Activated naive CD4-positive, alpha-beta T cell treated with anti-CD3 and anti-CD28 coated beads for 36 hours (primary cell): ENCODE measurements around the gene MAGI3. TPM values are rescaled to one million over a fixed set of nuclear protein-coding genes. Genes with fewer than 3 reads are reported as not detected.

Source experiments
- CTCF ChIA-PET: fragments of 350-600 bp; sonication (Branson Sonifier 250); formaldehyde crosslinking; loops from one replicate; lab custom pipeline; 2021; ENCODE audit warnings: antibody characterized with exemption; lab: Charles Lee
- DNase-seq: peaks from one replicate; pipeline ENCODE4 v3.0.0-alpha.2; 2020
- H3K27ac Mint-ChIP-seq: one replicate; pipeline ENCODE4 v1.8.0; 2021; ENCODE audit warnings: mild to moderate bottlenecking, mixed read lengths
- H3K27me3 Mint-ChIP-seq: one replicate; pipeline ENCODE4 v1.8.0; 2021; ENCODE audit warnings: low read depth, mixed read lengths
- H3K36me3 Mint-ChIP-seq: one replicate; pipeline ENCODE4 v1.8.0; 2021; ENCODE audit warnings: low read depth, mixed read lengths
- H3K4me1 Mint-ChIP-seq: one replicate; pipeline ENCODE4 v1.8.0; 2021; ENCODE audit warnings: low read depth, mixed read lengths
- H3K4me3 Mint-ChIP-seq: one replicate; pipeline ENCODE4 v1.8.0; 2021; ENCODE audit warnings: mild to moderate bottlenecking, moderate library complexity, mixed read lengths
- H3K9me3 Mint-ChIP-seq: one replicate; pipeline ENCODE4 v1.8.0; 2021; ENCODE audit warnings: mixed read lengths
- intact Hi-C: fragments of 100-400 bp; cut with micrococcal nuclease; formaldehyde crosslinking; loops from one replicate; pipeline ENCODE4 v1.15.1; 2023
- total RNA-seq, 2 experiments: library from RNA; stranded (reverse); gene quantifications; one replicate each; pipeline ENCODE4 v1.2.3, GENCODE V29; 2021

MAGI3 gene
- total RNA-seq, 2 experiments from 2014 or later, result 5.9 to 6.4 TPM

DNA sequence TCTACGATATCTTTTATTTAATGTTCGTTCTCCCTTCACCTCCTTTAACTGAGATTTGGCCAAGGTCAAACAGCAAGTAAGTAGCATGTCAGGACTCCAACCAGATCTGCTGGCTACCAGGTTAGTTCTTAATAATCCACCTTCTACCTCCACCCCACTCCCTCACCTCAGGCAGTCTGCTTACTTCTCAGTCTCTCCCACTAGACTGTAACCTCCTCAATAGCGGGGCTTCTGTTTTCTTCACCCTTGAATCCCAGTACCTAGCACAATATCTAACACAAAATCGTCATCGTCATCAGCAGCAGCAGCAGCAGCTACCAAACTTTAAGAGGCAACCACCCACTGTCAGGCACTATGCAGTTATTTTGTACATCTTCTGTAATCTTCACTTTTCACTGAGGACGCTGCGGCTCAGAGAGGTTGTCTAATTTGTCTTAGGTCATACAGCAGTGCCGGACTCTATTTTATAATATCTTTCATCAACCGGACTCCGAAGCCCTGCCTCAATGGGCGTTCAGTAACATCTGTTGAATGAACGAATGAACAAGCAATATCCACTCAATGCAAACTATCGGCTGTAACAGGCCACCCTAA lies 859 bp upstream of the MAGI3 start:
- Mint-ChIP-seq H3K27ac (no peak overlapping the region), H3K36me3 (no peaks in the 10 kb centered on the region), H3K4me1 (peaks cover 20% of the 10 kb centered on the region), H3K9me3 (peaks cover 4% of the 10 kb centered on the region), H3K4me3 (peak overlapping the region; percentile 82), H3K27me3 (no peaks in the 10 kb centered on the region)
- CTCF ChIA-PET, result interaction anchor here (1.3 to 1.4 kb wide), 2 partner anchors 250 to 317 kb away, joined by 4 to 5 read pairs; partner anchors contain the start of gene LRIG2
- no peak for DNase-seq
- intact Hi-C loops, result no loop called here

DNA sequence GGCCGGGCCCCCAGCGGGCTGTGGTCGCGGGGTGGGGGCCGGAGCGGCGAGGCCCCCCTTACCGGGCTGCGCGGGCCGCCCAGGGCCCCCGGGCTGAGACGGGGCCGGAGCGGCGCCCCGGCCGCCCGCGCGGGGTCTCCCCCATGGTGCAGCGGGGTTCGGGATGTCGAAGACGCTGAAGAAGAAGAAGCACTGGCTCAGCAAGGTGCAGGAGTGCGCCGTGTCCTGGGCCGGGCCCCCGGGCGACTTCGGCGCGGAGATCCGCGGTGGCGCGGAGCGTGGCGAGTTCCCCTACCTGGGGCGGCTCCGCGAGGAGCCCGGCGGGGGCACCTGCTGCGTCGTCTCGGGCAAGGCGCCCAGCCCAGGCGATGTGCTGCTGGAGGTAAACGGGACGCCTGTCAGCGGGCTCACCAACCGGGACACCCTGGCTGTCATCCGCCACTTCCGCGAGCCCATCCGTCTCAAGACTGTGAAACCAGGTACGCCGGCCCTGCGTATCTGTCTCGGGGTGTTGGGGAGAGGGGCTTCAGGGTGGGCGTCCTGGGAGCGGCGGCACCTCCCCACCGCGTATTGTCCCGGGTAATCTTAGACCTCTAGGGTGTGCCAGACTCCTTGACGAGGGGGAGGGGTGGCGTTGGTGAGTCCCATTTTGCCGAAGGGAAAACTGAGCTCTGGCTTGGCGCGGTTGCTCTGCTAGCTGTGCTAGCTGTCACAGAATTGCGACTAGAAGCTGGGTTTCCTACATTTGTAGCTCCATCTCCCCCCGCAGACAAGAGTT lies 745 bp downstream of the MAGI3 start:
- Mint-ChIP-seq H3K4me3 (peak overlapping the region; percentile 83), H3K4me1 (peaks cover 20% of the 10 kb centered on the region), H3K27me3 (peaks cover 4% of the 10 kb centered on the region), H3K27ac (peak overlapping the region; percentile 4), H3K36me3 (no peaks in the 10 kb centered on the region), H3K9me3 (peaks cover 4% of the 10 kb centered on the region)
- DNase-seq, result peak; percentile 64
- CTCF ChIA-PET, result interaction anchor here (0.6 to 1.6 kb wide), 4 partner anchors 8 to 318 kb away, joined by 3 to 6 read pairs (median 4); partner anchors contain the start of gene LRIG2
- intact Hi-C loops, result loop anchor here (1.0 to 10.0 kb wide), 14 partner anchors 62 to 1366 kb away; partner anchors contain the start of genes BCAS2, CSDE1, CTTNBP2NL and DCLRE1B

DNA sequence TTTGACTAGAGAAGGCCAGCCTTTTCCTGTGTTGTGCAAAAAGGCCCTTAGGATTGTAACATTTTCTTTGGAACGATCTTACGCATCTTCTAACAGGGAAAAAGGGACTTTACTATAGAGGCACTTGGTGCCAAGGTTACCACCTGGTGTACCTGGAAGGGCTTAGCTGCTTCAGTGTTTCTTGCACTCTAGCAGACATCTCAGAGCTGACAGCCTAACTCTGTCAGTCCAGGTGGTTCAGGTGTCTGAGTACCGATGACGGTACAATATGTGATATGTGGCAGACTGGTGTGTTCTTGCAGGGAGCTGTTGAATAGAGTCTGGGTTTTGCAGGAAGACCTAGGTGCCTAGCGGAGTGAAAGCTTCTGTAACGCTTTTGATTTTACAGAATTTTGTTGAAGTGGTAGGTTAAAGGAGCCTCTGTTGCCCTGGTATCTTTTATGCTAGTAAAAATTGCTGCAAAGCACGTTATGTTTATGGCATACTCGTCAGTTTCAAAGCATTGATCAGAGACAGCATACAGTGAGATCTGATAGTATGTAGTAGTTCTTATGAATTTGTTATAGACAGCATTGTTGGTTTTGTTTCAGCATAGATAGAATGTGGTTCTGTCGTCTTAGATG lies 1.4 kb downstream of the MAGI3 start:
- H3K9me3 Mint-ChIP-seq, result peaks cover 4% of the 10 kb centered on the region
- no peaks in the 10 kb centered on the region for H3K36me3 Mint-ChIP-seq
- peak overlapping the region; percentile 83 for H3K4me3 Mint-ChIP-seq
- intact Hi-C loops, result loop anchor here (2.0 to 10.0 kb wide), 9 partner anchors 61 to 1366 kb away; partner anchors contain the start of genes BCAS2, CSDE1, CTTNBP2NL and LRIG2
- CTCF ChIA-PET, result interaction anchor here (0.6 to 1.6 kb wide), 4 partner anchors 9 to 319 kb away, joined by 3 to 6 read pairs (median 4); partner anchors contain the start of gene LRIG2
- H3K27me3 Mint-ChIP-seq, result peaks cover 4% of the 10 kb centered on the region
- H3K27ac Mint-ChIP-seq, result no peak overlapping the region
- peaks cover 22% of the 10 kb centered on the region for H3K4me1 Mint-ChIP-seq
- peak; percentile 12 for DNase-seq

DNA sequence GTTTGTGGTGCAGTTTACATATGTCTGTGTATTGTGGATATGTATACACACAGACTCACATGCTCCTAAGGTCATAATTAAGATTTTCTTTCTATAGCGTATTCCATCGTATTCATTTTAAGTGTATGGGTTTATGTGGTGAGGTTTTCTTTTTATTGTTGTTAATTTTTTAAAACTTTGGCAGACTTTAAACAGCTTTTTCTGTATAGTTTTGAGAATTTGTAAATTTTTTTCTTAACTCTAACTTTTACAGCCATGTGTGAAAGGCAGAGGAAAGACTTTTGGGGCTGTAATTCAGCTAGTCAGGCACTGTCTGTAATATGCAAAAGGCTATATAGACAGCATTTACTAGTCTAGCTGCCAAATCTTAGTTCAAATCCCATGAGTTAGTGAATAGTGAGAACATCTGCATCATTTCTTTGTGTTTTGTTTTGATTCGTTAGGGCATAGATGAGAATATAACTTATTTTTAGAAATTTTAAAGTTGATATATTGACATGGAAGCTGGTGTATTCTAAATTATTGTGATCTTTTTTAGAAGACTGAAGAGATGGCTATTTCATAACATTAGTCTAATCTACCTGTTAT lies 2.3 kb downstream of the MAGI3 start:
- peaks cover 24% of the 10 kb centered on the region for H3K4me1 Mint-ChIP-seq
- CTCF ChIA-PET, result interaction anchor here (1.5 to 1.6 kb wide), 2 partner anchors 10 to 16 kb away, joined by 3 to 6 read pairs; no protein-coding TSS in a partner anchor
- H3K27ac Mint-ChIP-seq, result no peak overlapping the region
- H3K4me3 Mint-ChIP-seq, result no peak overlapping the region
- intact Hi-C loops, result loop anchor here (5.0 to 10.0 kb wide), 5 partner anchors 392 to 1365 kb away; partner anchors contain the start of genes BCAS2, CSDE1, CTTNBP2NL and PPM1J
- H3K36me3 Mint-ChIP-seq, result no peaks in the 10 kb centered on the region
- peaks cover 4% of the 10 kb centered on the region for H3K27me3 Mint-ChIP-seq
- DNase-seq, result no peak
- peaks cover 4% of the 10 kb centered on the region for H3K9me3 Mint-ChIP-seq

DNA sequence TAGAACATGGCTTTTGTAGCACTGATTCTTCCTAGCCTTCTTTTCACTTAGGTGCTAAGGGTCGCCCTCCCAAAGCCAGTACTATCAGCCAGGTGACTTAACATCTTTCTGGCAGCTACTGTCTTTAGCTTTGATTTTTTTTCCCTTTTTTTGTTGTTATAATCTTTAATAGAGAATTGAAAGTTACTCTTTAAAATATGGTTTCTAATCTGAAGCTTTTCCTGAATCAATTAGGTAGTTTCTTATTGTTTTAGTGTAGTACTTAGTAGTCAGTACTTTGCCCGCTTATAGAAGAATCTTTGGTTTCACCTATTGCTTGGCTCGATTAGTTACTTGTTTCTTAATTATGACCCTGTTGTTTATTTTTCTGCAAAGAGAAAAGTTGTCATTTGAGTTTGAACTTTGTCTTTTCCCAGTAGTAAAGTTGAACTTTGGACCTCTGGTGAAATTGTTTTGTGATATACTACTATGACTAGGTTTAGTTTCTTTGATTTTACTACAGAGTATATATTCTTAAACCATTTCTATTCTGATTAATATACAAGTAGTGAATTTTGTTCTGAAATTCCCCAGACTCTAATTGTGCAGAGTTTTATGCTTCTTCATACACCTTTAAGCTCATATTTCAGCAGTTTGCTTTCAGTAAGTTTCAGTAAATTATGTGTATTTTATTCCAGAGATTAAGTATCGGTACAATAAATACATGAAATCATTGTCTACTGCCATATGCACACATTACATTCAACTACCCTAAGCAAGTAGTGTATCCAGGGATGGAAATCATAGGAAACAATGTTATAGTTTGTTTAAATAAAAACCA lies 3.9 kb downstream of the MAGI3 start:
- H3K9me3 Mint-ChIP-seq, result no peaks in the 10 kb centered on the region
- H3K27me3 Mint-ChIP-seq, result peaks cover 4% of the 10 kb centered on the region
- H3K36me3 Mint-ChIP-seq, result no peaks in the 10 kb centered on the region
- no peak overlapping the region for H3K27ac Mint-ChIP-seq
- H3K4me1 Mint-ChIP-seq, result peaks cover 16% of the 10 kb centered on the region
- intact Hi-C loops, result loop anchor here (5.0 to 10.0 kb wide), 5 partner anchors 391 to 1363 kb away; partner anchors contain the start of genes BCAS2, CSDE1, CTTNBP2NL and PPM1J
- CTCF ChIA-PET, result no interaction called here
- DNase-seq, result no peak
- no peak overlapping the region for H3K4me3 Mint-ChIP-seq

DNA sequence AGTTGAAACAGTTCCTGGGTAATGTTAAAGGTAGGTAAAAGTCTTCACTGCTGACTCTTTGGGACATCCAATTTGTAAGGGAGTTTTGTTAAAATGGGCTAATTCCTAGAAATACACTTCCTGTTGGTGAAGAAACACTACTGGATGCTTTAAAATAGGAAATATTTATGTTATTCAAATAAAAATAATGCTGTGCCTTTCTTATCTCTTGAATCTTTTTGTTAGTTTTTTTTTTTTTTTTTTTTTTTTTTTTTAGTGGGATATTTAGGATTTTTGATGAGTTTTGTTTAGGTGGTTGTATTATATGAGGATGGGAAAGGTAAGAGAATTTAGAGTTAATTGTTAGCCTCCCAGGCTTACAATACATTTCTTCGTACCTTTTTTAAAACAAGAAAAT lies 4.5 kb downstream of the MAGI3 start:
- DNase-seq, result no peak
- Mint-ChIP-seq H3K4me1 (peaks cover 13% of the 10 kb centered on the region), H3K36me3 (no peaks in the 10 kb centered on the region), H3K27me3 (peaks cover 4% of the 10 kb centered on the region), H3K9me3 (no peaks in the 10 kb centered on the region), H3K4me3 (no peak overlapping the region), H3K27ac (no peak overlapping the region)
- intact Hi-C loops, result loop anchor here (5.0 to 10.0 kb wide), 5 partner anchors 390 to 1362 kb away; partner anchors contain the start of genes BCAS2, CSDE1, CTTNBP2NL and PPM1J
- CTCF ChIA-PET, result no interaction called here

DNA sequence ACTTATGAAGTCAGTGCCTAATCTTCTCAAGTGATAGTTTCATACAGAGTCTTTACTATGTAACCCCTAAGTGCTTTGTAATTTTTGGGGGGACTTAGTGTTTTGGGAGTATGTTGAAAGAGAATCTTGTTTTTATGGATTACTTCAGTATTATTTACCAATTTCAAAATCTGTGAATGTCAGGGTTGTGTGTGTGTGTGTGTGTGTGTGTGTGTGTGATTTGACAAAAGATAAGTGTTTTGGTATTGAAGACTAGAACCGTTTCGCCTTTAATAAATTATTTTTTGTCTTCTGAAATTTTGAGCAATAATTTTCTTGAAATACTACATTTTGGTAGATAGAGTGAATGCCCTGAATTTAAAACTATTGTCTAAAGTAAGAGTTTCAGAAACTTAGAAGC lies 5.8 kb downstream of the MAGI3 start:
- Mint-ChIP-seq H3K27ac (no peak overlapping the region), H3K36me3 (no peaks in the 10 kb centered on the region), H3K4me3 (no peak overlapping the region), H3K27me3 (peaks cover 4% of the 10 kb centered on the region), H3K9me3 (no peaks in the 10 kb centered on the region), H3K4me1 (peaks cover 13% of the 10 kb centered on the region)
- intact Hi-C loops, result loop anchor here (10.0 kb wide), 3 partner anchors 389 to 1001 kb away; partner anchors contain the start of genes CTTNBP2NL and PPM1J
- no peak for DNase-seq
- CTCF ChIA-PET, result no interaction called here

DNA sequence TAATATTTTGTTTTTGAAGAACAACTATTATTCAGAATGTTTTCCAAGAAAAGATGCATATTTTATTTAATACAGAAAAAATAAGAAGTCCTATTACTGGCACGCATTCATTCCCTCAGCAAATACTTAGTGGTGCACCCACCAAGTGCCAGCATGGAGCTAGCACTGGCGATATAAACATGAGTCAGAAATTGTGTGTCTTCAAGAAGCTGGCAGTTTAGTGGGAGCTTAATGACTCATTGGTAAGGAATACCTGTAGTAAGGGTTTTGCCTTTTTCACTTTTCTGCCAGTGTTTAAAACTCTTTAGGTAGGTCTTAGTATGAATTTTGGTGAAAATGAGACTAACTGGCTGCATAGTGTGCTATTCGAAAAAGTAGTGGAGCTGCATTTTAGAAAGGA lies 6.3 kb downstream of the MAGI3 start:
- DNase-seq, result no peak
- Mint-ChIP-seq H3K9me3 (no peaks in the 10 kb centered on the region), H3K36me3 (no peaks in the 10 kb centered on the region), H3K4me3 (no peak overlapping the region), H3K27ac (no peak overlapping the region), H3K27me3 (peaks cover 4% of the 10 kb centered on the region), H3K4me1 (peaks cover 13% of the 10 kb centered on the region)
- CTCF ChIA-PET, result no interaction called here
- intact Hi-C loops, result loop anchor here (10.0 kb wide), 3 partner anchors 388 to 1002 kb away; partner anchors contain the start of genes CTTNBP2NL and PPM1J

DNA sequence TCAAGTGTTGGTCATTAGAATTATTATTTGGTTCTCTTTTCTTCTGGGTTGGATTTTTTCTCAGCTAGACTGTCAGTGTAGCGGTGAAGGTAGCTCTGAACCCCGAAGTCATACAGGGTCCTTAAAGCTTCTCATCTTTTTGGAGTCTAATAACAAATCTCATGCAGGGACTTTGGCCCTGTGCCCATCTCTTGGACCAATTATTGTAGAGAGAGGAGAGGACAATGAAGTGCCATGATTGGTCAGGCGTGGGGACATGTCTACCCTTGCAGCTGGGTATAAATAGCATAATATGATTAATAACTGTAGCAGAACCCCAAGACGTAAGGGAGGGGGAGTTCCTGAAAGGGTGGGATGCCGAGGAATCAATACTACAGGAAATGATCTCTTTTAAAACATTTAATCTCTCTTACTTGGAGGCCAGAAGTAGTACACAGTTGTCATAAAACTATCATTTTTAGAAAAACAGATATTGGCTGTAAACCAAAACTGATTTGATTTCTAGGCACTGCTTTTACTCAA lies 8.8 kb downstream of the MAGI3 start:
- no peak for DNase-seq
- Mint-ChIP-seq H3K4me3 (no peak overlapping the region), H3K9me3 (no peaks in the 10 kb centered on the region), H3K27me3 (peaks cover 4% of the 10 kb centered on the region), H3K4me1 (peaks cover 7% of the 10 kb centered on the region), H3K27ac (no peak overlapping the region), H3K36me3 (no peaks in the 10 kb centered on the region)
- CTCF ChIA-PET, result no interaction called here
- intact Hi-C loops, result loop anchor here (10.0 kb wide), 3 partner anchors 386 to 1004 kb away; partner anchors contain the start of genes CTTNBP2NL and PPM1J

DNA sequence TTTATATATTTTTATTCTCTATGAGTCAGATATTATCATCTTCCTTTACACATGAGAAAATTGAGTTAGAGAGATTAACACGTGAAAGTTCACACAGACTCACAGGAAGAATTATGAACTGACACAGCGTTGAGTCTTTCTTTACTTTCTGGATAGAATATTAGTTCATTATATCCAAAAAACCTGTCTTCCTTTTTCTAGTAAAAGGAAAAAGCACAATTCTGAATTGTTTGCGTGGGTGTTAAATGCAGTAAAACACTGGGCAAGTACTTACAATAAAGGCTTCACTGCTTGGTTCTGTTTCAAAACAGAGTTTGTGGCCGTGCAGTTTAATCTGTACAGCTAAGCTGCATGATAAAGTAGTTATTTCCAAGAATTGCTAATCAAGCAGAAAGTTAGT lies 10.8 kb downstream of the MAGI3 start:
- no peak overlapping the region for H3K27ac Mint-ChIP-seq
- CTCF ChIA-PET, result no interaction called here
- H3K4me1 Mint-ChIP-seq, result peaks cover 5% of the 10 kb centered on the region
- H3K27me3 Mint-ChIP-seq, result peaks cover under 1% of the 10 kb centered on the region
- no peak overlapping the region for H3K4me3 Mint-ChIP-seq
- H3K36me3 Mint-ChIP-seq, result no peaks in the 10 kb centered on the region
- DNase-seq, result no peak
- H3K9me3 Mint-ChIP-seq, result no peaks in the 10 kb centered on the region
- intact Hi-C loops, result no loop called here

DNA sequence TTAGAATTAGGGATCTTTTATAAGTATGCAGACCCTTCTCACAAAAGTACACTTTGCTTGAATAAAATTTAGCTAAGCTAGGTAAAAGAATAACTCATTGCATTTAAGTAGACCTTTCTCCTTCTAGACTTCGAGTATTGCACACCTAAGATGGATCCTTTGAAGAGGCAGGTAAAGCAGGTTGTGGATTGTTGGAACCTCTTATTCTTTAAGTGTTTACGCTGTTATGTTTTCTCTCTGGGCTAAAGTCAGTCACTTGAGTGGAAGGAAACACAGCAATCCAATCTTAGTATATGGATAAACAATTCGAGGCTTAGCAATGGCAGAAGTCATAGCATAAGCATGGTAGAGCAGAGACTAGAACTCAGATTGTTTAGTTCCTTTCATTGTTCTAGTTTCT lies 11.4 kb downstream of the MAGI3 start:
- Mint-ChIP-seq H3K4me1 (peaks cover 2% of the 10 kb centered on the region), H3K27me3 (no peaks in the 10 kb centered on the region), H3K4me3 (no peak overlapping the region), H3K27ac (no peak overlapping the region), H3K36me3 (no peaks in the 10 kb centered on the region), H3K9me3 (no peaks in the 10 kb centered on the region)
- CTCF ChIA-PET, result no interaction called here
- intact Hi-C loops, result no loop called here
- no peak for DNase-seq
